HL-60 (cell line): ENCODE measurements around the gene MYCBP2.

Experiments
- DNase-seq, 2 experiments: peaks; one replicate each; pipeline ENCODE4 v3.0.0-alpha.2; 2010 to 2020; ENCODE audit warnings: low read depth in 1 of 2, low spot score in 1 of 2
- H3K27ac ChIP-seq: fragments of 250-450 bp; sonication (Bioruptor Pico); replicated peaks from 2 replicates; pipeline ENCODE4 v1.5.1; 2020; ENCODE audit warnings: mild to moderate bottlenecking, moderate library complexity
- H3K27me3 ChIP-seq: fragments of 250-450 bp; sonication (Bioruptor Pico); 2 replicates; pipeline ENCODE4 v1.5.1; 2021; ENCODE audit warnings: mild to moderate bottlenecking, moderate library complexity; ENCODE audit not compliant: insufficient read depth, poor library complexity, severe bottlenecking
- H3K4me3 ChIP-seq: replicated peaks from 2 replicates; pipeline ENCODE4 v1.5.1; 2011; ENCODE audit warnings: mild to moderate bottlenecking, control low read depth, low read length; ENCODE audit not compliant: insufficient read depth
- CTCF ChIP-seq: IDR thresholded peaks from one replicate; pipeline ENCODE4 v1.5.1; 2011; ENCODE audit warnings: low read length, control low read depth, inconsistent platforms; ENCODE audit not compliant: insufficient read depth
- GABPA ChIP-seq: IDR thresholded peaks from 2 replicates; pipeline ENCODE4 v1.6.1; 2012; ENCODE audit warnings: low read depth
- POLR2AphosphoS5 ChIP-seq: IDR thresholded peaks from 2 replicates; pipeline ENCODE4 v1.6.1; 2012; ENCODE audit warnings: low read depth
- SPI1 ChIP-seq: IDR thresholded peaks from 2 replicates; pipeline ENCODE4 v1.6.1; 2012; ENCODE audit warnings: low read depth, mild to moderate bottlenecking, borderline replicate concordance
- TF ChIP-seq, protein P1 (sequence below): IDR thresholded peaks from 2 replicates; pipeline ENCODE4 v1.6.1; 2012; ENCODE audit warnings: low read depth; ENCODE audit not compliant: insufficient replicate concordance

MYCBP2 gene

DNA sequence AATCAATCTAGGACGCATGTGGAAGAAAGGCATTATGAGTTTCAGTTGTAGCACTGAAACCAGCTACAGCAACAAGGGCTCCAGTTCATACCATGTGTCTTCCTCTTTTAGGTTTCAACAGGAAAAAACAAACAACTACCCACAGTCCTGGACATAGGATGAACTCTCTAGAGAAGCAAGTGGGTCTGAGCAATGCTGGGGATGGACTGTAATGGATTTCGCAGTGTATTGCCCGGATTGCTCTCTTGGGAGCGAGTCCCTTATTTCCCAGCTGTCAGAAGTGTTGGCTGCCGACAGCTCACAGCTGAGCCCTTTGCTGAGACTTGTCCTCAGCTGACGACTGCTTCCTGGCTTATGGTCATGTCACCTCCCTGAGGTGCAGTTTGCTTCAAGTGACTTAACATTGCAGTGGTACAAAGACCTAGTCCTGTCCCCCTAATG is 12.1 kb upstream of the MYCBP2 start:
- Histone ChIP-seq H3K27ac (peak overlapping the region; percentile 34), H3K27me3 (no peaks in the 10 kb centered on the region), H3K4me3 (no peak overlapping the region)
- peak in 1 of 2 experiments; percentile 45 for DNase-seq
- TF ChIP-seq, protein P1, sequence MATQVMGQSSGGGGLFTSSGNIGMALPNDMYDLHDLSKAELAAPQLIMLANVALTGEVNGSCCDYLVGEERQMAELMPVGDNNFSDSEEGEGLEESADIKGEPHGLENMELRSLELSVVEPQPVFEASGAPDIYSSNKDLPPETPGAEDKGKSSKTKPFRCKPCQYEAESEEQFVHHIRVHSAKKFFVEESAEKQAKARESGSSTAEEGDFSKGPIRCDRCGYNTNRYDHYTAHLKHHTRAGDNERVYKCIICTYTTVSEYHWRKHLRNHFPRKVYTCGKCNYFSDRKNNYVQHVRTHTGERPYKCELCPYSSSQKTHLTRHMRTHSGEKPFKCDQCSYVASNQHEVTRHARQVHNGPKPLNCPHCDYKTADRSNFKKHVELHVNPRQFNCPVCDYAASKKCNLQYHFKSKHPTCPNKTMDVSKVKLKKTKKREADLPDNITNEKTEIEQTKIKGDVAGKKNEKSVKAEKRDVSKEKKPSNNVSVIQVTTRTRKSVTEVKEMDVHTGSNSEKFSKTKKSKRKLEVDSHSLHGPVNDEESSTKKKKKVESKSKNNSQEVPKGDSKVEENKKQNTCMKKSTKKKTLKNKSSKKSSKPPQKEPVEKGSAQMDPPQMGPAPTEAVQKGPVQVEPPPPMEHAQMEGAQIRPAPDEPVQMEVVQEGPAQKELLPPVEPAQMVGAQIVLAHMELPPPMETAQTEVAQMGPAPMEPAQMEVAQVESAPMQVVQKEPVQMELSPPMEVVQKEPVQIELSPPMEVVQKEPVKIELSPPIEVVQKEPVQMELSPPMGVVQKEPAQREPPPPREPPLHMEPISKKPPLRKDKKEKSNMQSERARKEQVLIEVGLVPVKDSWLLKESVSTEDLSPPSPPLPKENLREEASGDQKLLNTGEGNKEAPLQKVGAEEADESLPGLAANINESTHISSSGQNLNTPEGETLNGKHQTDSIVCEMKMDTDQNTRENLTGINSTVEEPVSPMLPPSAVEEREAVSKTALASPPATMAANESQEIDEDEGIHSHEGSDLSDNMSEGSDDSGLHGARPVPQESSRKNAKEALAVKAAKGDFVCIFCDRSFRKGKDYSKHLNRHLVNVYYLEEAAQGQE: no peak
- TF ChIP-seq SPI1: peak; percentile 85

- DNase-seq: no peak
- peak overlapping the region; percentile 34 for H3K27ac ChIP-seq
- no peak overlapping the region for H3K4me3 ChIP-seq
- no peaks in the 10 kb centered on the region for H3K27me3 ChIP-seq
- TF ChIP-seq POLR2AphosphoS5 (no peak), CTCF (no peak), SPI1 (no peak), GABPA (no peak)
- TF ChIP-seq, protein P1: no peak
Observed at GRCh38 chr13:77338329-77338728, 11.4 kb upstream of the MYCBP2 start.

GRCh38 chr13:77337159-77337558 is 10.3 kb upstream of the MYCBP2 start:
- H3K27me3 ChIP-seq: no peaks in the 10 kb centered on the region
- DNase-seq: no peak
- H3K27ac ChIP-seq: no peak overlapping the region
- TF ChIP-seq, protein P1: no peak
- TF ChIP-seq POLR2AphosphoS5 (no peak), GABPA (no peak), CTCF (no peak)
- H3K4me3 ChIP-seq: no peak overlapping the region

- no peak for DNase-seq
- H3K27me3 ChIP-seq: no peaks in the 10 kb centered on the region
- no peak overlapping the region for H3K27ac ChIP-seq
- H3K4me3 ChIP-seq: no peak overlapping the region
- no peak for TF ChIP-seq CTCF
- no peak for TF ChIP-seq POLR2AphosphoS5
- no peak for TF ChIP-seq GABPA
- TF ChIP-seq, protein P1: no peak
- TF ChIP-seq SPI1: peak; percentile 50; the same call in 1 of the 2 replicates
Observed at GRCh38 chr13:77335543-77335942, 8.6 kb upstream of the MYCBP2 start.
